ENCODE results near the gene CC2D2A. TPM values are rescaled to one million over a fixed set of nuclear protein-coding genes. Genes with fewer than 3 reads are reported as not detected.

The CC2D2A gene
- total RNA-seq, 1 experiment from 2014 or later, result 13.0 TPM

DNA sequence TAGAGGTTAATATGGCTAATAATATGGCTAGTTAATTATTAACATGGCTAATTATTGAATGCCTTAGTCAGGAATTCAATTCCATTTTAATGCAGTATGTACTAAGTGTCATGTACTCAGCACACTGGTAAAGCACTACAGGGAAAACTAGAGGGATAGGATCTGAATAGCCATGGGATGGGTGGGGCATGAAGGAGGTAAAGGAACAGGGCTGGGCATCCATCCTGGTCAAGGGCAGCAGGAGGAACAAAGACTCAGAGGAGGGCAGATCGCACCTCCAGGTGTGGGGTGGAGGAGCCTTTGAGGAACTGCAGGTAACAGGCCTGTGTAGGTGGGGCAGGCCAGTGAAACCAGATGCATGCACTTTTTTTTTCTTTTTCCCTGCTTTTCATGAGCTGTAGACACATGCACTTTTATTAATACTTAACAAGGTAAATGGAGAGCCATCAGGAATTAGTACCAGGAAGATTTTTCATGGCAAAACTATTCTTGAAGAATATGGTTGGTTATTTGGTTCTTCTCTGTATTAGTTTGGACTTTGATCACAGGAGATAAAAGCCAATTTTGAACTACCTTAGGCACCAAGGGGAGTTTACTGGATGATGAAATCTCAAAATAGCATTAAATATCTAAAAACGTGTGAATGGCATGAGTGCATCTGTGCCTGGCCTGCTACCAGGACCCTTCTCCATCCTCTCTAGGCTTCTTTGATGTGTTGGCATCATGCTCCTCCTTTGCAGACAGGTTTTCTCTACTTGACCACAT is 88.3 kb downstream of the CC2D2A start:
- peaks cover 0 to 8% of the 10 kb centered on the region in 2 experiments; a peak in 1 of 4 replicates for H3K4me1 ChIP-seq (ENCODE audit: control insufficient read depth in 1 of 2, insufficient read depth in 2 of 2, low read length in 2 of 2)
- no peak overlapping the region for H3K4me3 ChIP-seq (replicated peaks in 1 of 2; ENCODE audit: low read depth in 1 of 2, low read length in 2 of 2)
- no peak overlapping the region for H3K9ac ChIP-seq (ENCODE audit: low read length)
- no peaks in the 10 kb centered on the region for H4K20me1 ChIP-seq (ENCODE audit: insufficient read depth)
- H3K27ac ChIP-seq (ENCODE audit: low read depth, low read length), result no peak overlapping the region
- BruUV-seq (replicated peaks), result no TSS peak
- ATAC-seq (no peak), DNase-seq (ENCODE audit: low read depth, low spot score) (no peak)
- intact Hi-C loops (cut with micrococcal nuclease), result no loop called here
- ChIA-PET RAD21 (ENCODE audit: low non-redundant PET in 1 of 2, low total read pairs in 2 of 2, uncharacterized antibody in 2 of 2, unreplicated experiment in 2 of 2) (no interaction called here), POLR2A (no interaction called here), CTCF (no interaction called here)
- H3K36me3 ChIP-seq (ENCODE audit: control insufficient read depth in 1 of 2, insufficient read depth in 2 of 2, low read length in 2 of 2), result no peaks in the 10 kb centered on the region
- H3K27me3 ChIP-seq (ENCODE audit: insufficient read depth, low read length), result no peaks in the 10 kb centered on the region
- no peaks in the 10 kb centered on the region for H3K9me3 ChIP-seq (ENCODE audit: control insufficient read depth in 1 of 2, insufficient read depth in 1 of 2, low read depth in 1 of 2, low read length in 2 of 2)
- H3K4me2 ChIP-seq (ENCODE audit: low read length), result no peak overlapping the region
- H3K79me2 ChIP-seq (ENCODE audit: insufficient read depth, low read length), result no peaks in the 10 kb centered on the region
- TF ChIP-seq TCF7L2 (IDR thresholded peaks at IDR 0.05; ENCODE audit: borderline replicate concordance, extremely low read depth, insufficient read depth, insufficient read length) (no peak), YY1 (IDR thresholded peaks at IDR 0.05; ENCODE audit: extremely low read depth, insufficient replicate concordance, low read depth, low read length) (no peak), MAX (IDR thresholded peaks at IDR 0.05) (no peak), ELF1 (IDR thresholded peaks at IDR 0.05; ENCODE audit: borderline replicate concordance, low read depth) (no peak), EGR1 (IDR thresholded peaks at IDR 0.05; ENCODE audit: low read depth) (no peak), CBX3 (IDR thresholded peaks at IDR 0.05; ENCODE audit: low read depth) (no peak), JUND (IDR thresholded peaks at IDR 0.05) (no peak), RAD21 (IDR thresholded peaks at IDR 0.05; ENCODE audit: low read depth) (no peak), CEBPB (IDR thresholded peaks at IDR 0.05; ENCODE audit: low read depth) (no peak), FOSL1 (IDR thresholded peaks at IDR 0.05; ENCODE audit: low read depth) (no peak), CTCF (IDR thresholded peaks at IDR 0.05 in 2 of 3, conservative IDR thresholded peaks at IDR 0.05 in 1 of 3; ENCODE audit: borderline replicate concordance in 1 of 3, insufficient read depth in 1 of 3, low read depth in 2 of 3, low read length in 2 of 3) (no peak), EZH2phosphoT487 (IDR thresholded peaks at IDR 0.05; ENCODE audit: borderline replicate concordance) (no peak), POLR2AphosphoS5 (IDR thresholded peaks at IDR 0.05; ENCODE audit: low read depth, low read length) (no peak), SIN3A (IDR thresholded peaks at IDR 0.05; ENCODE audit: low read depth) (no peak), ZFX (IDR thresholded peaks at IDR 0.05) (no peak)
- TF ChIP-seq, protein P1, sequence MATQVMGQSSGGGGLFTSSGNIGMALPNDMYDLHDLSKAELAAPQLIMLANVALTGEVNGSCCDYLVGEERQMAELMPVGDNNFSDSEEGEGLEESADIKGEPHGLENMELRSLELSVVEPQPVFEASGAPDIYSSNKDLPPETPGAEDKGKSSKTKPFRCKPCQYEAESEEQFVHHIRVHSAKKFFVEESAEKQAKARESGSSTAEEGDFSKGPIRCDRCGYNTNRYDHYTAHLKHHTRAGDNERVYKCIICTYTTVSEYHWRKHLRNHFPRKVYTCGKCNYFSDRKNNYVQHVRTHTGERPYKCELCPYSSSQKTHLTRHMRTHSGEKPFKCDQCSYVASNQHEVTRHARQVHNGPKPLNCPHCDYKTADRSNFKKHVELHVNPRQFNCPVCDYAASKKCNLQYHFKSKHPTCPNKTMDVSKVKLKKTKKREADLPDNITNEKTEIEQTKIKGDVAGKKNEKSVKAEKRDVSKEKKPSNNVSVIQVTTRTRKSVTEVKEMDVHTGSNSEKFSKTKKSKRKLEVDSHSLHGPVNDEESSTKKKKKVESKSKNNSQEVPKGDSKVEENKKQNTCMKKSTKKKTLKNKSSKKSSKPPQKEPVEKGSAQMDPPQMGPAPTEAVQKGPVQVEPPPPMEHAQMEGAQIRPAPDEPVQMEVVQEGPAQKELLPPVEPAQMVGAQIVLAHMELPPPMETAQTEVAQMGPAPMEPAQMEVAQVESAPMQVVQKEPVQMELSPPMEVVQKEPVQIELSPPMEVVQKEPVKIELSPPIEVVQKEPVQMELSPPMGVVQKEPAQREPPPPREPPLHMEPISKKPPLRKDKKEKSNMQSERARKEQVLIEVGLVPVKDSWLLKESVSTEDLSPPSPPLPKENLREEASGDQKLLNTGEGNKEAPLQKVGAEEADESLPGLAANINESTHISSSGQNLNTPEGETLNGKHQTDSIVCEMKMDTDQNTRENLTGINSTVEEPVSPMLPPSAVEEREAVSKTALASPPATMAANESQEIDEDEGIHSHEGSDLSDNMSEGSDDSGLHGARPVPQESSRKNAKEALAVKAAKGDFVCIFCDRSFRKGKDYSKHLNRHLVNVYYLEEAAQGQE (IDR thresholded peaks at IDR 0.05; ENCODE audit: low read depth), result no peak
- H2AFZ ChIP-seq (ENCODE audit: low read depth, low read length, poor library complexity, severe bottlenecking), result no peak overlapping the region
- no peaks in the 10 kb centered on the region for H3K9me2 ChIP-seq (ENCODE audit: insufficient read depth)
